Immature natural killer cell (primary cell): ENCODE measurements around the gene RNF2. TPM values are rescaled to one million over a fixed set of nuclear protein-coding genes. Genes with fewer than 3 reads are reported as not detected.
A peak's percentile ranks its signal among the peaks of the same experiment; 100 is the strongest.
"Not testable (repeated sequence)": the region's sequence is repeated elsewhere in the genome, so short reads cannot be mapped to it uniquely, and the experiment has no call there.

ENCODE experiments used
- DNase-seq, 3 donors: peaks; one replicate each; pipeline ENCODE4 v3.0.0; 2022; ENCODE audit warnings: mixed read lengths in 1 of 3
- H3K27ac Mint-ChIP-seq, 6 donors: one replicate each; pipeline ENCODE4 v1.8.0; 2020; ENCODE audit warnings: mixed read lengths in 6 of 6, mild to moderate bottlenecking in 5 of 6, inconsistent platforms in 4 of 6, moderate library complexity in 3 of 6
- H3K27me3 Mint-ChIP-seq, 3 donors: one replicate each; pipeline ENCODE4 v1.8.0; 2020 to 2021; ENCODE audit warnings: low read depth in 3 of 3, mild to moderate bottlenecking in 3 of 3, mixed read lengths in 3 of 3, moderate library complexity in 3 of 3, inconsistent platforms in 1 of 3
- H3K36me3 Mint-ChIP-seq, 3 donors: one replicate each; pipeline ENCODE4 v1.8.0; 2020; ENCODE audit warnings: mixed read lengths in 3 of 3, inconsistent platforms in 2 of 3, mild to moderate bottlenecking in 2 of 3
- H3K4me1 Mint-ChIP-seq, 2 donors: one replicate each; pipeline ENCODE4 v1.8.0; 2020; ENCODE audit warnings: inconsistent platforms in 2 of 2, mild to moderate bottlenecking in 2 of 2, mixed read lengths in 2 of 2, moderate library complexity in 1 of 2
- H3K4me3 Mint-ChIP-seq, 5 donors: one replicate each; pipeline ENCODE4 v1.8.0; 2020; ENCODE audit warnings: mild to moderate bottlenecking in 5 of 5, mixed read lengths in 5 of 5, inconsistent platforms in 3 of 5, moderate library complexity in 3 of 5
- H3K9me3 Mint-ChIP-seq, 6 donors: one replicate each; pipeline ENCODE4 v1.8.0; 2020; ENCODE audit warnings: mild to moderate bottlenecking in 6 of 6, mixed read lengths in 6 of 6, inconsistent platforms in 4 of 6, moderate library complexity in 3 of 6
- polyA plus RNA-seq, 3 donors: library from polyadenylated mRNA; unstranded; fragments of 300-500 nt; fragmentation: Illumina TruSeq; gene quantifications; one replicate each; pipeline ENCODE4 v1.2.3, GENCODE V29; 2021

RNF2 gene
- polyA plus RNA-seq, 3 donors from 2014 or later: 19.1 to 27.6 (median 25.1) TPM

DNA sequence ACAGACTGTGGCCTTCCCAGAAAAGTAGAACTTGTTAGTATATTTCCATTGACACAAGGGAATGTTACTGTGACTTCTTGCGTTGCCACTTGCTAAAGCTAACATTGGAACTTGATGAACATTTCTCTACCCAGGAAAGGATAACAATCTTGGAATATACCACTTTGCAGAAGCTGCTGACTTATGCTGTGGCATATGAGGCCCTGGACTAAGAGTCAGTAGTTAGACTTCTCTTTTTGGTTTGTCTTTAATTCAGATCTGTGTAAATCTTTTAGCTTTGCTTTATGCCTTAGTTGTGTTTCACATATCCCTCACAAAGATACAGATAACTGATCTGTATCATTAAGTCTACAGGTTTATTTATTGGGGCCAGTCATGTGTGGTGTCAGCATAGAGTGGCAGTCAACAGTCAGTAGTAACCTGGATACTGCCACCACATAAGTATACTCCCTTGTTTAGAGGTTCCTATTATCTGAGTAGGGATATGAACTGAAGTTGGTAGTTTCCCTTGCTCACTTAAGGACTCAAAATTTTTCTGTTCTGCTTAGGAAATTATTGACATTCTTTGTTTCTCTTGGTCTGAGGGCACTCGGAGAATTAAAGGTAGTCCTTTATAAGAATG, 14.7 kb downstream of the RNF2 start:
- Mint-ChIP-seq H3K27ac (peak overlapping the region in 1 of 6 donors; percentile 14), H3K4me1 (peaks cover 55 to 81% of the 10 kb centered on the region in 2 donors), H3K27me3 (no peaks in the 10 kb centered on the region), H3K36me3 (peaks cover 0 to 3% (median 0%) of the 10 kb centered on the region in 3 donors), H3K9me3 (no peaks in the 10 kb centered on the region), H3K4me3 (no peak overlapping the region)
- no peak for DNase-seq

DNA sequence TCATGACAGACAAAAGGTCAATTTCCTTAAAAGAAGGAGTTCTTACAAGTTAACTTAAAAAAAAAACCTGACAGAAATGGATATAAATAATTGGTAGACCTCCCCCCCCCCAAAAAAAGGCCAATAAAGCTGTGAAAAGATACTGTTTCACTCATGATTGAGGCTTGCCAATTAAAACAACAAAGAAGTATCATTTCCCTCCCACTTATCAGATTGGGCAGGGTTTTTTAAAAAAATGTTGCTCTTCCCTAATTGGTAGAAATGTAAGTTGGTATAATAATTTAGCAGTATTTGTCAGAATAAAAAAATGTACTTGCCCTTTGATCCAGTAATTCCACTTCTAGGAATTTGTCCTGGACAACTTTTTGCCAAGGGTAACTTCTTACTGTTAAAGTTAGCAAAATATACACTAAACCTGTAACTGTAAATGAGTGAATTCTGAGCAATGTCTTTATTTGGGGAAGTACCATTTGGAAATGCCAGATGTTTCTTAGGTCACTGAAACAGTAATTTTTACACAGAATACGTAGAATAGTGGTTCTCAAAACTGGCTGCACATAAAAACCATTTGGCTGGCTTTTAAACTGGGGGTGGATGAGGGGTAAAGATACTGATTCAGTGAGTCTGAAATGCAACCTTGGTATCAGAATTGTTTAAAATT, 17.5 kb downstream of the RNF2 start:
- DNase-seq: no peak
- no peaks in the 10 kb centered on the region for H3K27me3 Mint-ChIP-seq
- no peak overlapping the region for H3K4me3 Mint-ChIP-seq
- peaks cover 69 to 89% of the 10 kb centered on the region in 2 donors for H3K4me1 Mint-ChIP-seq
- peaks cover 8 to 12% (median 8%) of the 10 kb centered on the region in 3 donors for H3K36me3 Mint-ChIP-seq
- no peaks in the 10 kb centered on the region for H3K9me3 Mint-ChIP-seq
- no peak overlapping the region for H3K27ac Mint-ChIP-seq

DNA sequence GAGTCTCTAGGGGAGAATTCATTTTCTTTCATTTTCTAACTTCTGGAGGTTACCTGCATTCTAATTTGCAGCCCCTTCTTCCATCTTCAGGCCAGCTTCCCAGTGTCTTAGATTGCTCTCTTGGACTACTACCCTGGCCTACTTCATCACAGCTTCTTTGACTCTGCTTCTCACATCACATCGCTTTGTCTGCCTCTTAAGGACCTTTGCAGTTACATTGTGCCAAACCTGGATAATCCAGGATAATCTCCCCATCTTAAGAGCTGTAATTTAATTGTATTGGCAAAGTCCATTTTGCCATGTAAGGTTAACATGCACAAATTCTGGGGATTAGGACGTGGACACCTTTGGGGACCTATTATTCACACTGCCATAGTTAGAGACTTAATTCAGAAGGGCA, 18.4 kb downstream of the RNF2 start:
- peaks cover 8 to 12% (median 8%) of the 10 kb centered on the region in 3 donors for H3K36me3 Mint-ChIP-seq
- H3K27me3 Mint-ChIP-seq: no peaks in the 10 kb centered on the region
- no peak for DNase-seq
- H3K4me1 Mint-ChIP-seq: peaks cover 68 to 90% of the 10 kb centered on the region in 2 donors
- no peaks in the 10 kb centered on the region for H3K9me3 Mint-ChIP-seq
- H3K27ac Mint-ChIP-seq: peak overlapping the region in 1 of 6 donors; percentile 19
- no peak overlapping the region for H3K4me3 Mint-ChIP-seq

DNA sequence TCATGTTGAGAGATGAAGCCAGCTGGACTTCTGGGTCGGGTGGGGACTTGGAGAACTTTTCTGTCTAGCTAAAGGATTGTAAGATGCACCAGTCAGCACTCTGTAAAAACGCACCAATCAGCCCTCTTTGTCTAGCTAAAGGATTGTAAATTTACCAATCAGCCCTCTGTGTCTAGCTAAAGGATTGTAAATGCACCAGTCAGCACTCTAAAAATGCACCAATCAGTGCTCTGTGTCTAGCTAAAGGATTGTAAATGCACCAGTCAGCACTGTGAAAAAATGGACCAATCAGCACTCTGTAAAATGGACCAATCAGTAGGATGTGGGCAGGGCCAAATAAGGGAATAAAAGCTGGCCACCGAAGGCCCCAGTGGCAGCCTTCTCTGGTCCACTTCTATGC, 19.6 kb downstream of the RNF2 start:
- peaks cover 65 to 81% of the 10 kb centered on the region in 2 donors for H3K4me1 Mint-ChIP-seq
- H3K4me3 Mint-ChIP-seq, DNase-seq, H3K27ac Mint-ChIP-seq, H3K9me3 Mint-ChIP-seq, H3K27me3 Mint-ChIP-seq: not testable (repeated sequence)
- H3K36me3 Mint-ChIP-seq: peaks cover 8 to 12% (median 8%) of the 10 kb centered on the region in 3 donors

DNA sequence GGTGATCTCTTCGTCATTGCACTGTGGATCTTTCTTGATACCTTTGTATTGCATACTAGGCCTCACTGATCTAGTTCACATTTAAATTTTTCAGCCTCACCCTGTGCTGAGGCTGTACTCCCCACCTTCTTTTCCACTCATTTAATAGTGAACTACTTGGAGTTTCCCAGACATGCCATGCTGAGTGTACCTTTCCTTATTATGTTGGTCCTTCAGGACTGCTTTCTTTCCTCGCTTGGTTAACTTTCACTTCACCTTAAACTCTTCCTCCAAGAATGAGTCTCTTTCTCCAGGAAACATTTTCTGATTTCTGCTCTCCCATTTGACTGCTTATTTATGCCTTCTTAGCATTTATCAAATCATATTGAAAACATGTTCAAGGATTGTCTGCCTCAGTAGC, 20.8 kb downstream of the RNF2 start:
- peaks cover 58 to 76% of the 10 kb centered on the region in 2 donors for H3K4me1 Mint-ChIP-seq
- peaks cover 8 to 12% (median 8%) of the 10 kb centered on the region in 3 donors for H3K36me3 Mint-ChIP-seq
- no peak for DNase-seq
- H3K4me3 Mint-ChIP-seq: no peak overlapping the region
- H3K27me3 Mint-ChIP-seq: no peaks in the 10 kb centered on the region
- H3K27ac Mint-ChIP-seq: peak overlapping the region in 3 of 6 donors; percentile 4 to 46 (median 9)
- no peaks in the 10 kb centered on the region for H3K9me3 Mint-ChIP-seq

DNA sequence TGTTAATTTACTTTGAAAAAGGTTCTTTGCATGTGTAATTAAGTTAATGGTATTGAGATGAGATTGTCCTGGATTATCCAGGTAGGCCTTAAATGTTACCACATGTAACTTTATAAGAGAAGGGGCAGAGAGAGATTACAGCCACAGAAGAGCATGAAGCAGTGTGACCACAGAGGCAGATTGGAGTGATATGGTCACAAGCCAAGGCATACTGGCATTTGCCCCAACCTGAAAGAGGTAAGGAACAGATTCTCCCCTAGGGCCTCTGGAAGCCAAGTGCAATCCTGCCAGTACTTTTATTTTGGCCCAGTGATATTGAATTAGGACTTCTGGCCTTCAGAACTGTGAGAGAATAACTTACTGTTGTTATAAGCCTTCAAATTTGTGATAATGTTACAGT, 23.0 kb downstream of the RNF2 start:
- no peaks in the 10 kb centered on the region for H3K9me3 Mint-ChIP-seq
- peaks cover 8 to 12% (median 8%) of the 10 kb centered on the region in 3 donors for H3K36me3 Mint-ChIP-seq
- no peaks in the 10 kb centered on the region for H3K27me3 Mint-ChIP-seq
- H3K4me3 Mint-ChIP-seq: no peak overlapping the region
- peaks cover 52 to 77% of the 10 kb centered on the region in 2 donors for H3K4me1 Mint-ChIP-seq
- H3K27ac Mint-ChIP-seq: peak overlapping the region in 2 of 6 donors; percentile 31 to 45
- no peak for DNase-seq

DNA sequence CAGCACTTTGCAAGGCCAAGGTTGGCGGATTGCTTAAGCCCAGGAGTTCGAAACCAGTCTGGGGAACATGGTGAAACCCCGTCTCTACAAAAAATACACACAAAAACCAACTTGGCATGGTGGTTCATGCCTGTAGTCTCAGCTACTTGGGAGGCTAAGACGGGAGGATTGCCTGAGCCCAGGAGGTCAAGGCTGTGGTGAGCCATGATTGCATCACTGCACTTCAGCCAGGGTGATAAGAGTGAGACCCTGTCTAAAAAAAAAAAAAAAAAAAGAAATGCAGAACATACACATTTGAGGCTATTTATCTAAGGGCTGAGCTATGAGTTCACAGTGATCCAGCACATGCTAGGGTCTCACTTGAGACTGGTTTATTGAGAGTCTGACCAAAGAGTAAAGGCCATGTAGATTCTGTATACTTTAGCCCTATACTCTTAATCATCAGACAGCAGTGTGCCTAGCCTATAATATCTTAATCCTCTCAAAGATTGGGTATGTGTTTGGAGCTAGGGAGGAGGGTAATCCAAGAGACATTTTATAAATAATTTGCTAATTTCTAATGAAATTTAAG, 23.9 kb downstream of the RNF2 start:
- peaks cover 8 to 12% (median 8%) of the 10 kb centered on the region in 3 donors for H3K36me3 Mint-ChIP-seq
- no peak for DNase-seq
- no peak overlapping the region for H3K4me3 Mint-ChIP-seq
- H3K27me3 Mint-ChIP-seq: no peaks in the 10 kb centered on the region
- H3K27ac Mint-ChIP-seq: peak overlapping the region in 1 of 6 donors; percentile 42
- H3K9me3 Mint-ChIP-seq: no peaks in the 10 kb centered on the region
- peaks cover 47 to 77% of the 10 kb centered on the region in 2 donors for H3K4me1 Mint-ChIP-seq

DNA sequence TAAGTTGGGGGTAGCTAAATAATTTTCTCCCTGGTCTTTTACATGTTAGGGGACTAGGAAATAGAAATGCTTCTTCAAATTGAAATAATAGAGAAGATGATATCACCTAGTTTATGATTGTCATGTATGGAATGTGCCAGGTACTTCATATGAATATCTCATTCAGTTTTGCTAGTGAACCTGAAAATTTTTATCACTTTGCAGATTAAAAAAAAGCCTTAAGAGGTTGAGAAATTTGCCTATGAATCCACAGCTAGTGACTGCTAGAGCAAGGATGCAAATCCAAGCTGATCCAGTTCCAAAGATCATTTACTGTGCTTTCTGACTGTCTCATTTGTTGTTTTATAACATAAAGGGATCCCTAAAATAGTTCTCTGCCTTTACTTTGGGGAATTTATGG, 24.7 kb downstream of the RNF2 start:
- no peaks in the 10 kb centered on the region for H3K9me3 Mint-ChIP-seq
- no peak overlapping the region for H3K27ac Mint-ChIP-seq
- no peak overlapping the region for H3K4me3 Mint-ChIP-seq
- H3K27me3 Mint-ChIP-seq: no peaks in the 10 kb centered on the region
- no peak for DNase-seq
- peaks cover 48 to 77% of the 10 kb centered on the region in 2 donors for H3K4me1 Mint-ChIP-seq
- peaks cover 8 to 12% (median 8%) of the 10 kb centered on the region in 3 donors for H3K36me3 Mint-ChIP-seq

DNA sequence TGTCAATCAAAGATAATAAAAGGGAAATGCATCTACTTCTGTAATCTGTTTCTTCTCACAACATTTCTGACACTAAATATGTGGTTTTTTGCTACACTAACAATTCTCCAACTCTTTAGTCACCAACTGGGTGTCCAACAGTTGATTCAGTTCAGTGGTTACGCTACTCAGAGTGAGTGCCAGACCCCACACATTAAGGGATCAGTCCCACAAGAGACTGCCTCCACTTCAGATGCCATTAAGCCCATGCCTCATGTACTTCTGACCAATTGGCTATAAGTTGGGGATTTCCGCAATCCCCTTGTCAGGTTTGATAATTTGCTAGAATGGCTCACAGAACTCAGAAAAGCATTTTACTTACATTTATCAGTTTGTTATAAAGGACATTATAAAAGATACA, 28.4 kb downstream of the RNF2 start:
- H3K4me3 Mint-ChIP-seq: no peak overlapping the region
- H3K4me1 Mint-ChIP-seq: peaks cover 31 to 72% of the 10 kb centered on the region in 2 donors
- peaks cover 0 to 1% (median 0%) of the 10 kb centered on the region in 3 donors for H3K27me3 Mint-ChIP-seq
- H3K27ac Mint-ChIP-seq: no peak overlapping the region
- DNase-seq: no peak
- no peaks in the 10 kb centered on the region for H3K9me3 Mint-ChIP-seq
- H3K36me3 Mint-ChIP-seq: no peaks in the 10 kb centered on the region

DNA sequence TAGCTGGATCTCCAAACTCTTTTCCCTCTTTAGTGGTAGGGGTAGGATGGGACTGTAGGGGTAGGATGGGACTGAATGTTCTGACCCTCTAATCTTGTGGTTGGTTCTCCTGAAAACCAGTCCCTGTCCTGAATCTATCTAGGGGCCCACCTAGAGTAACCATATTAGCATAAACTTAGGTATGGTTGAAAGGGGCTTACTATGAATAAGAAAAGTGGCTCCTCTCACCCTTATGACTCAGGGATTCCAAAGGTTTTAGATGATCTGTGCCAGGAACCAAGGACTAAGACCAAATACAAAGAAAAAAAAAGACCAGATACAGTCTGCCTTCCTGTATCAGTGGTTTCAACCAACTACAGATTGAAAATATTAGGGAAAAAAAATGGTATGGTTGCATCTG, 28.9 kb downstream of the RNF2 start:
- no peaks in the 10 kb centered on the region for H3K9me3 Mint-ChIP-seq
- H3K4me1 Mint-ChIP-seq: peaks cover 26 to 68% of the 10 kb centered on the region in 2 donors
- peaks cover 0 to 1% (median 0%) of the 10 kb centered on the region in 3 donors for H3K27me3 Mint-ChIP-seq
- H3K36me3 Mint-ChIP-seq: no peaks in the 10 kb centered on the region
- no peak overlapping the region for H3K4me3 Mint-ChIP-seq
- H3K27ac Mint-ChIP-seq: no peak overlapping the region
- DNase-seq: no peak

DNA sequence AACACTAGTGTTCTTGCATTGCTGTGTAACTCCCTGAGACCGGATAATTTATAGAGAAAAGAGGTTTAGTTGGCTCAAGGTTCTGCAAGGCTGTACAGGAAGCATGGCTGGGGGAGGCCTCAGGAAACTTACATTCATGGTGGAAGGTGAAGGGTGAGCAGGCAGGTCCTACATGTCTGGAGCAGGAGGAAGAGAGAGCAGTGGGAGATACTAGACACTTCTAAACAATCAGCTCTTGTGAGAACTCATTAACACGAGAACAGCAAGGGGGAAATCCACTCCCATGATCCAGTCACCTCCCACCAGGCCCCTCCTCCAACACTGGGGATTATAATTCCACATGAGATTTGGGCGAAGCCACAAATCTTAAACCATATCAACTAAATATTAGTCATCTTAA, 30.1 kb downstream of the RNF2 start:
- no peaks in the 10 kb centered on the region for H3K9me3 Mint-ChIP-seq
- H3K4me3 Mint-ChIP-seq: no peak overlapping the region
- peak overlapping the region in 2 of 6 donors; percentile 29 to 47 for H3K27ac Mint-ChIP-seq
- H3K27me3 Mint-ChIP-seq: peaks cover 0 to 1% (median 0%) of the 10 kb centered on the region in 3 donors
- H3K4me1 Mint-ChIP-seq: peaks cover 32 to 76% of the 10 kb centered on the region in 2 donors
- H3K36me3 Mint-ChIP-seq: no peaks in the 10 kb centered on the region
- no peak for DNase-seq

DNA sequence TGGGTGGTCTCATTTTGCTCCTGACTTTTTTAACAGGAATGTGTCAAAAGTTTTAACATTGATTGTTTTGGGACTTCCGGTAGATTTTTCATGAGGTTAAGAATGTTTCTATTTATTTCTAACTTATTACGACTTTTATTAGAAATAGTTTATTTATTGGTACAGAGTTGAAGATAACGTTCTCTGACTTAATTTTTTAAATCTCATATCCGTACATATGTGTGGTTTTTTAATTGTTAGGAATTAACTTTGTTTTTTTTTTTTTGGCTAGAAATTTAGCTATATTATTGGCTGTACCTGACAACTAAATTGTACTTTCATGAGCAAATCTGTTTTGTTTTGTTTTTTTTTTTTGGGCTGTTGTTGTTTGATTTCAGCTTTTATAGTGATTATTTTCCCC, 32.0 kb downstream of the RNF2 start:
- Mint-ChIP-seq H3K9me3 (no peaks in the 10 kb centered on the region), H3K27me3 (peaks cover 0 to 1% (median 0%) of the 10 kb centered on the region in 3 donors), H3K36me3 (peaks cover 0 to 4% (median 0%) of the 10 kb centered on the region in 3 donors), H3K4me3 (no peak overlapping the region), H3K4me1 (peaks cover 23 to 73% of the 10 kb centered on the region in 2 donors), H3K27ac (peak overlapping the region in 1 of 6 donors; percentile 67)
- DNase-seq: no peak

DNA sequence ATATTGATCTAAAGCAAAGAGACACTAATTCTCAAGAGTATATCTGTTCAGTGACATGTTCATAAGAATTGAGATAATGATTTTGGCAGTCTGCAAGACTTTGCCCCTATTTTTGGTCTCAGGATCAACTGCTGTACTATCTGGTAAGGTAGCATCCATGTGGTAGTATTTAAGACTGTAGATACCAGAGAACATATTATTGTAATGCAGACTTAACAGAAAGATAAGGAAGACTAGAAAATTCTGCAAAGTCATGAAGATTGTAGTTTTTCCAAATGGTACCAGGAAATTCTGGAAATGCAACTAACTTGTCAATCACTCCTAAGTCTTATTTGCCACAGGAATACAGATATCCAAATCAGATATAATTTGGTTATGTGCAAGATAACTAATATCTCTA, 35.1 kb downstream of the RNF2 start:
- Mint-ChIP-seq H3K4me3 (no peak overlapping the region), H3K36me3 (peaks cover 0 to 4% (median 0%) of the 10 kb centered on the region in 3 donors), H3K27me3 (peaks cover 0 to under 1% (median 0%) of the 10 kb centered on the region in 3 donors), H3K9me3 (no peaks in the 10 kb centered on the region), H3K27ac (no peak overlapping the region), H3K4me1 (peaks cover 21 to 59% of the 10 kb centered on the region in 2 donors)
- no peak for DNase-seq

DNA sequence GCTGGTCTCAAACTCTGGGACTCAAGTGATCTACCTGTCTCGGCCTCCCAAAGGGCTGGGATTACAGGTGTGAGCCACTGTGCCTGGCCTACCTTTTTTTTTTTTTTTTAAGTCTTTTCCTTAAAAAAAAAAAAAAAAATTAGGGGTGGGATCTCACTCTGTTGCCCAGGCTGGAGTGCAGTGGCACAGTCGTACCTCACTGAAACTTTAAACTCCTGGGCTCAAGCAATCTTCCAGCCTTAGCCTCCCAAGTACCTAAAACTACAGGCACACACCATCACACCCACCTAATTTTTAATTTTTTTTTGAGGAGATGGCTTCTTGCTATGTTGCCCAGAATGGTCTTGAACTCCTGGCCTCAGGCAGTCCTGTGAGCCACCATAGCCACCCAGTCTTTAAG, 38.5 kb downstream of the RNF2 start:
- Mint-ChIP-seq H3K27me3 (no peaks in the 10 kb centered on the region), H3K9me3 (no peaks in the 10 kb centered on the region), H3K36me3 (peaks cover 7 to 11% (median 9%) of the 10 kb centered on the region in 3 donors), H3K4me3 (no peak overlapping the region), H3K4me1 (peaks cover 23 to 56% of the 10 kb centered on the region in 2 donors), H3K27ac (no peak overlapping the region)
- no peak for DNase-seq
